ENCODE measurements around the gene JOSD1.

DNA sequence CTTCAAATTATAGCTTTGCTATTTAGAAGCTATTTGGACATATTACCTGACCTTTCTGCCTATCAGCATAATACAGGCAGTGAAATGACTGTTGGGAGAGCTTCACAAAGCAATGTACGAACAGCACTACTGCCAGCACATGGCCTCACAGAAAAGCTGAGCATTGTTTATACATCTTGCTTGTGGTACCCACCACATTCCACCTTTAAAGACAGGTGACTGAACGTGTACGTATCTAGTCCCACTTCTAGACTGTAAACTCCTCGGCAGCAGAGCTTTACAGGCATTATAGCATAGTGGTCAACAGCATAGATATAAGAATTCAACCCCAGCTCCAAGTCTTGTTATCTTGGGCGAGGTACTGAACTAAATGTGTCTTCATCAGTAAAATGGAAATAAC is 1.6 kb downstream of the JOSD1 start:
- TF ChIP-seq, protein P1, sequence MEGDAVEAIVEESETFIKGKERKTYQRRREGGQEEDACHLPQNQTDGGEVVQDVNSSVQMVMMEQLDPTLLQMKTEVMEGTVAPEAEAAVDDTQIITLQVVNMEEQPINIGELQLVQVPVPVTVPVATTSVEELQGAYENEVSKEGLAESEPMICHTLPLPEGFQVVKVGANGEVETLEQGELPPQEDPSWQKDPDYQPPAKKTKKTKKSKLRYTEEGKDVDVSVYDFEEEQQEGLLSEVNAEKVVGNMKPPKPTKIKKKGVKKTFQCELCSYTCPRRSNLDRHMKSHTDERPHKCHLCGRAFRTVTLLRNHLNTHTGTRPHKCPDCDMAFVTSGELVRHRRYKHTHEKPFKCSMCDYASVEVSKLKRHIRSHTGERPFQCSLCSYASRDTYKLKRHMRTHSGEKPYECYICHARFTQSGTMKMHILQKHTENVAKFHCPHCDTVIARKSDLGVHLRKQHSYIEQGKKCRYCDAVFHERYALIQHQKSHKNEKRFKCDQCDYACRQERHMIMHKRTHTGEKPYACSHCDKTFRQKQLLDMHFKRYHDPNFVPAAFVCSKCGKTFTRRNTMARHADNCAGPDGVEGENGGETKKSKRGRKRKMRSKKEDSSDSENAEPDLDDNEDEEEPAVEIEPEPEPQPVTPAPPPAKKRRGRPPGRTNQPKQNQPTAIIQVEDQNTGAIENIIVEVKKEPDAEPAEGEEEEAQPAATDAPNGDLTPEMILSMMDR (IDR thresholded peaks at IDR 0.05 in 4 of 5, conservative IDR thresholded peaks at IDR 0.05 in 1 of 5): no peak
- no peak for TF ChIP-seq POLR2A (IDR thresholded peaks at IDR 0.05)
